ENCODE results near the gene RACK1. TPM values are rescaled to one million over a fixed set of nuclear protein-coding genes. Genes with fewer than 3 reads are reported as not detected.
A peak's percentile ranks its signal among the peaks of the same experiment; 100 is the strongest.

Gene RACK1
- total RNA-seq, 1 donor = 3,386 TPM

DNA sequence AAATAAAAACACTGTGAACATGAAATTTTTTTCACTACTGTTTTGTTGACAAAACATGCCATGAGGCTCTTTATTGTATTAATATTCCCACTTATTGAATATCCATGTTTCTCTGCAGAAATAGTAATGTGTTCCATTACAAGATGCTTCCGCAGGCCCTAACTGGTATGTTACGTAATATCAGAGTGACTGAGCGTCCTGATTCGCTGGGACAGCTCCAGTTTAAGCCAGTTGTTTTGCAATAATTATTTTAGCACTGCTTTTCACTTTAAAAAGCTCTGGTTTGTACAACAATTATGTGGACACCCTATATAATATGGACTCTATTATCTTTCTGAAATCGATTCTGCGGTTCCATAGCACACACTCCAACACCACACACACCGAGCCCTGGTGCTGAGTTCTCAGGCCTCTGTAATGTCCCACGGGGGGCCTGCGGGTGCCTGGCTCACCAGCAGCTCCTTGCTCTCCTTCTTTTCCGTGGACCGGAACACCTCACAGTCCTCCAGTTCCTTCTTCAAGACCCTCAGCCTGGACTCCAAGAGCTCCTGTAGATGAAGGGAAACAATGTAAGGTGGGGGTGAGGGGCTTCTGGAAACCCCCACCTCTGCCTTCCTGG, 40.5 kb downstream of the RACK1 start:
- TF ChIP-seq, protein P1, sequence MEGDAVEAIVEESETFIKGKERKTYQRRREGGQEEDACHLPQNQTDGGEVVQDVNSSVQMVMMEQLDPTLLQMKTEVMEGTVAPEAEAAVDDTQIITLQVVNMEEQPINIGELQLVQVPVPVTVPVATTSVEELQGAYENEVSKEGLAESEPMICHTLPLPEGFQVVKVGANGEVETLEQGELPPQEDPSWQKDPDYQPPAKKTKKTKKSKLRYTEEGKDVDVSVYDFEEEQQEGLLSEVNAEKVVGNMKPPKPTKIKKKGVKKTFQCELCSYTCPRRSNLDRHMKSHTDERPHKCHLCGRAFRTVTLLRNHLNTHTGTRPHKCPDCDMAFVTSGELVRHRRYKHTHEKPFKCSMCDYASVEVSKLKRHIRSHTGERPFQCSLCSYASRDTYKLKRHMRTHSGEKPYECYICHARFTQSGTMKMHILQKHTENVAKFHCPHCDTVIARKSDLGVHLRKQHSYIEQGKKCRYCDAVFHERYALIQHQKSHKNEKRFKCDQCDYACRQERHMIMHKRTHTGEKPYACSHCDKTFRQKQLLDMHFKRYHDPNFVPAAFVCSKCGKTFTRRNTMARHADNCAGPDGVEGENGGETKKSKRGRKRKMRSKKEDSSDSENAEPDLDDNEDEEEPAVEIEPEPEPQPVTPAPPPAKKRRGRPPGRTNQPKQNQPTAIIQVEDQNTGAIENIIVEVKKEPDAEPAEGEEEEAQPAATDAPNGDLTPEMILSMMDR (IDR thresholded peaks at IDR 0.05; ENCODE audit: insufficient read depth, low read depth, low read length) = no peak
- H3K4me3 ChIP-seq (ENCODE audit: low read depth, low read length) = peak overlapping the region; percentile 67
- DNase-seq (ENCODE audit: low read depth) = peak; percentile 72

DNA sequence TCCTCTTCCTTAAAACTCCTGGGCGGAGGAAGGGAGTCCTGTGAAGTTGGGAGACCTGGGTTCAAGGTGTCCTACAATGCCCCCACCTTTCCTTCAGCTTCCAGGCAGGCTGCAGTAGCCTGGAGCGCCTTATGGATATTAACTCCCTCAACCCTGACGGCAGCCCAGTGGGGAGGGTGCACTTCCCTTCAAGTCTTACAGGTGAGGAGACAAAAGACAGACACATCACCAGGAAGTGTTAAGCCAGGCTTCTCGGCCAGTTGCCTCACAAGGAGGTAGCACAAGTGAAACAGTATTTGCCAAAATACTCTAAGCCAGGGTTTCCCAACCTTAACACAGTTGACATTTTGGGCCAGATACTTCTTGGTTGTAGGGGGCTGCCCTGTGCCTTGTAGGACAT, 42.9 kb downstream of the RACK1 start:
- TF ChIP-seq, protein P1 (IDR thresholded peaks at IDR 0.05; ENCODE audit: insufficient read depth, low read depth, low read length) = no peak
- H3K4me3 ChIP-seq (ENCODE audit: low read depth, low read length) = no peak overlapping the region
- no peak for DNase-seq (ENCODE audit: low read depth)

DNA sequence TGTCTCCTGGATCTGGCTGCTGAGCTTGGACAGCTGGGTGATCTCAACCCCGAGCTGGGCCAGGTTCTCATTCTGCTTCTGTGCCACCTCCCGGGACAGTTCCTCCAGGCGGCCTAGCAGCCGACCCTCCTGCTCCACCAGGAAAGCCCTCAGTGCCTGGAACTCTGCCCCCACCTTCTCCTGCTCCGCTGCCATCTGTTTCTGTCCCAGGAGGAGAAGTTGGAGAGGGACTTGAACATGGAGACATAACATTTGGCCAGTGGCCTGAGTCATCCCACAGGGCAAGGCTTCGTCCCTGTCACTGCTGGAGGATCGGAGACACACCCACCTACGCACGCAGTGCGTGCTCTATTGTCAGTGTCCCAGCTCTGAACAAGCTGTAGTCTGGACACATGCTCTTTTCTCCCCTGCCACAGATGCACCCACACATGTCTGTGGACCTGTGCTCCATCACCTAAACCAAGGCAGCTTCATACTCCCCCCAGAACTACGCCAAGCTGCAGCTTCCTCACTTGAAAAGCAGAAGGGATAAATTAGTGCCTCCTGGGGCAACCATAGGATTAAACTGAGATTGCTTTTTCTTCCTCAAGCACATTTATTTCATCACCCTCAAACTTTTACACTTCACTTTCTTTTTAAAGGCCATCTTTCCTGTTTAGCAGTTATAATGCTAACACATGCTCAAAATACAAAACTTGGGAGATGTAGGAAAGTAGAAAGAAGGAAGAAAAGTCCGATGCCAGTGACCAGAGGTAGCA, 43.6 kb downstream of the RACK1 start:
- no peak for DNase-seq (ENCODE audit: low read depth)
- no peak overlapping the region for H3K4me3 ChIP-seq (ENCODE audit: low read depth, low read length)
- TF ChIP-seq, protein P1 (IDR thresholded peaks at IDR 0.05; ENCODE audit: insufficient read depth, low read depth, low read length) = no peak

DNA sequence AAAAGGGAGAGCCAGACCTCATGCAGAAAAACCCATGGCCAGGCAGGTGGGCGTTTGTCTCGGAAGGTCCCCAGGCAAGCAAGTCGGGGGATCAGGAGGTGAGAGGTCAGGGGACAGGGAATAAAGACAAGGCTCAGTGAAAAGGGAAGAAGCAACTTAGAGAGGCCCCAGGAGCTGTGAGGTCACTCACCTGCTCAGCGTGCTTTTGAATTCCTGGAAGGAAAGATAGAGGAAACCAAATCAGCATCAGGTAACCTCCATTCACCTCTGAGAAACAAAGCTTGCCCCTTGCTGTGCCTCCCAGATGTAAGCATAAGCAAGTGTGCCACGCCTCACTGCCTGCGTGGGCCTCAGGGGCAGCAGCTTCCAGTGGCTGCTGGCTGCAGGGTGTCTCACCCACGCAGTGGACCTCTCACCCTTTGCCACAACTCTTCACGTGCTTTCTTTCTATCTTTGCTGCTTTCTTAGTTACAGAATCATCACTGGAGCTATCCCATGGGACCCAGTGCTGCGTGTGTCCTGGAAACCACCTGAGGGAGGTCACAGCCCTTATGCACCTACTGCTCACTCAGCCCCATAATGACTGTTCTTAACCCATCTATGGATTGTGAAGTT, 44.7 kb downstream of the RACK1 start:
- no peak for DNase-seq (ENCODE audit: low read depth)
- H3K4me3 ChIP-seq (ENCODE audit: low read depth, low read length) = no peak overlapping the region
- TF ChIP-seq, protein P1 (IDR thresholded peaks at IDR 0.05; ENCODE audit: insufficient read depth, low read depth, low read length) = no peak

DNA sequence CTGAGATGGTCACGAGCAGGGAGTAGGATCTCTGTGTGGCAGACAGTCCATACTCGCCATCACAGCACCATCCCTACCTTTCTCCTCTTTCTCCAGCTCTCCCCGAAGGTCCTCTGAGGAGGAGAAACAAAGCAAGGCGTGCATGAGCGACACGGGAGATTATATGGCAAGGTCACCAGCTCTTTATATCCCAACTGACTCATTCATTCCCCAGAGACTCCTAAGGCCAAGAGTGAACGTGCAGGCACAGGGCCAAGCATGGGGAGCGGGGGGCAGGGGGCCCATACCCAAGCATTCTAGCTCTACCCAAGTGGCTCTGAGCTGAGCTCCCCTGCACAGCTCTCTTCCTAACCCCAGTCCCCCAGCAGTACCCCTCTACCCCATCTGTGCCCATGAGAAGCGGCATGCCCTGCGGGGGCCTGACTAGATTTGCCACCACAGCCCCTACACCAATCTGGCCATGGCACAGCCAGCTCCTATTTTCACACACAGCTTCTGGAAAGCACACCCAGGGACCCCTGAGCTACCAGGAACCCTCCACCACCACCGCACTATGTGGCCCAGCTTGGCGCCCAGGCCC, 45.5 kb downstream of the RACK1 start:
- H3K4me3 ChIP-seq (ENCODE audit: low read depth, low read length) = no peak overlapping the region
- no peak for DNase-seq (ENCODE audit: low read depth)
- TF ChIP-seq, protein P1 (IDR thresholded peaks at IDR 0.05; ENCODE audit: insufficient read depth, low read depth, low read length) = no peak

DNA sequence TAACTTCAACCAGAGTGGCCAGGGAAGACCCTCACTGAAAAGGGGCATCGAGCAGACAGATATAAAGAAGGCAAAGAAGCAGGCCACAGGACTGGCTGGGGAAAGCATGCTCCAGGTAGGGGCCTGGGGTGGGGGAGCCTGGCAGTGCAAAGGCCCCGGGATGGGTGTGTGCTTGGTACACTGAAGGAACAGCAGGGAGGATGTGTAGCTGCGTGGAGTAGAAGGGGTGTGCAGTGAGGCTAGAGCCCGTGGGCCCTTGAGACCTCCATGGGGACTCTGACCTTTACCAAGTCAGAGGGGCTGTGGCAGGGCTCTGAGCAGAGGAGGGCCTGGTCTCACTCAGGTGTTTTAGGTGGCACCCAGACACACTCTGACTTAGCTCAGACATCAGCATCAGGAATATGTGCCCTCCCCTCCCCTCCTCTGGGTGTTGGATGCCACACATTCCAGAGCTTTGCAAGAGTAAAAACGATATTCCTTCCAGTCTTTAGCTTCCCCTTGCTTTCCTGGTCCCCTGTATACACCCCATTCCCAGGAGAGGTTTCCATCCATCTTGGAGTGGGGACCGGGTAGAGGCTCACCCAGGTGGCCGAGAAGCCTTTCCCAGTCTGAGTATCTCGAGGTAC, 46.3 kb downstream of the RACK1 start:
- no peak for DNase-seq (ENCODE audit: low read depth)
- H3K4me3 ChIP-seq (ENCODE audit: low read depth, low read length) = no peak overlapping the region
- TF ChIP-seq, protein P1 (IDR thresholded peaks at IDR 0.05; ENCODE audit: insufficient read depth, low read depth, low read length) = no peak

Data from fibroblast of villous mesenchyme (primary cell).